ENCODE data around the gene ZNF175. TPM values are rescaled to one million over a fixed set of nuclear protein-coding genes. Genes with fewer than 3 reads are reported as not detected.

Gene ZNF175
- total and polyA plus RNA-seq, 9 of the 15 experiments (the other 6 are each of a cell fraction or from before 2014, with no cell fraction given) = 3.7 to 37.9 (median 14.0) TPM

DNA sequence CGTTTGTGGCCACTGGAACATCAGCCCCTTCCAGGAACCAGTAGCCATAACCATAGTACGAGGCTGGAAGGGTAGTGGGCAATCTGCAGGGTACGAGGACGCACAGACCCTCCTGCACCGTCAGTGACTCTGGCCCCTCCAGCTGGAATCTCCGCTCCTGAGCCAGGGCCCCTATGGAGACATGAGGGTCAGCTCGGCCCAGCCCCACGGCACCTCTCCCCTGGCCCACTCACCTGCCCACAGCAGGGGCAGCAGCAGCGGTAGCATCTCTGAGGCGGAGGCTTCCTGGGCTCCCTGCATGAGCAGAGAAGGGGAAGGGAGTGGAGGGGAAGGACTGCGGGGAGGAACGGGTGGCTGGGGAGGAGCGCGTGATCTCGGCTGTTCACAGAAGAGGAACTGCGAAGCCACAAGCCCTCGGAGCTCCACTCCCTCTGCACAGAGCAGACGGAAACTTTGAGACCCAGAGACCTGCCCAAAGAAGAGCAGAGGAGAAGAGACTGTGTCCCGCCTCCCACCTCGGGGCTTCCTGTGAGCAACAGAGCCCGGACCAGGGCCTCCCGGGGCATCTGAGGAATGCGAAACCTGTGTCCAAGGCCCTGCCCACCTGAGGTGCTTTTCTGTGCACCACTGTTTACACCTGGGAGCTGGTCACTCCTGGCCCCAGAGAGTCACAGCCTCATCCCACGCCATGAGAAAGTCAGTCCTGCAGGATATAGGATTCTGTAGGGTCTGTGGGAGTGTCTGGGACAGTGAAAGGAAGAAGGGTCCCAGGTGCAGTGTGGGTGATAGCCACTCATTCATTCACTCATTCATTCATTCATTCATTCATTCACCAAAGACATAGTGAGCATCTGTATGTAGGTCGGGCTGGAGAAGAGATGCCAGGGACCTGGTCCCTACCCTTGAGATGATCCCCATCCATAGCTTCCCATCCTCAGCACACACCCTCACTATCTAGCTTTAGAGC, 39.5 kb upstream of the ZNF175 start, which contains the start of gene SIGLEC6 (continued):
- TF ChIP-seq, protein P1, sequence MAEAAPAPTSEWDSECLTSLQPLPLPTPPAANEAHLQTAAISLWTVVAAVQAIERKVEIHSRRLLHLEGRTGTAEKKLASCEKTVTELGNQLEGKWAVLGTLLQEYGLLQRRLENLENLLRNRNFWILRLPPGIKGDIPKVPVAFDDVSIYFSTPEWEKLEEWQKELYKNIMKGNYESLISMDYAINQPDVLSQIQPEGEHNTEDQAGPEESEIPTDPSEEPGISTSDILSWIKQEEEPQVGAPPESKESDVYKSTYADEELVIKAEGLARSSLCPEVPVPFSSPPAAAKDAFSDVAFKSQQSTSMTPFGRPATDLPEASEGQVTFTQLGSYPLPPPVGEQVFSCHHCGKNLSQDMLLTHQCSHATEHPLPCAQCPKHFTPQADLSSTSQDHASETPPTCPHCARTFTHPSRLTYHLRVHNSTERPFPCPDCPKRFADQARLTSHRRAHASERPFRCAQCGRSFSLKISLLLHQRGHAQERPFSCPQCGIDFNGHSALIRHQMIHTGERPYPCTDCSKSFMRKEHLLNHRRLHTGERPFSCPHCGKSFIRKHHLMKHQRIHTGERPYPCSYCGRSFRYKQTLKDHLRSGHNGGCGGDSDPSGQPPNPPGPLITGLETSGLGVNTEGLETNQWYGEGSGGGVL (CRISPR knock-in tag; IDR thresholded peaks at IDR 0.05) = no peak
- TF ChIP-seq ATF7 (IDR thresholded peaks at IDR 0.05) (no peak), ZNF282 (CRISPR knock-in tag; IDR thresholded peaks at IDR 0.05) (no peak), CHD2 (IDR thresholded peaks at IDR 0.05; ENCODE audit: low read depth, low read length) (no peak), ILF3 (IDR thresholded peaks at IDR 0.05; ENCODE audit: borderline replicate concordance) (no peak), TBP (optimal IDR thresholded peaks at IDR 0.05; ENCODE audit: low read depth, low read length) (peak; percentile 37), JUND (IDR thresholded peaks at IDR 0.05; ENCODE audit: borderline replicate concordance, low read depth, low read length) (no peak), JUND (tag; IDR thresholded peaks at IDR 0.05; ENCODE audit: borderline replicate concordance, low read depth, low read length) (peak; percentile 49; the same call in 1 of the 3 replicates)
- TF ChIP-seq, protein P2, sequence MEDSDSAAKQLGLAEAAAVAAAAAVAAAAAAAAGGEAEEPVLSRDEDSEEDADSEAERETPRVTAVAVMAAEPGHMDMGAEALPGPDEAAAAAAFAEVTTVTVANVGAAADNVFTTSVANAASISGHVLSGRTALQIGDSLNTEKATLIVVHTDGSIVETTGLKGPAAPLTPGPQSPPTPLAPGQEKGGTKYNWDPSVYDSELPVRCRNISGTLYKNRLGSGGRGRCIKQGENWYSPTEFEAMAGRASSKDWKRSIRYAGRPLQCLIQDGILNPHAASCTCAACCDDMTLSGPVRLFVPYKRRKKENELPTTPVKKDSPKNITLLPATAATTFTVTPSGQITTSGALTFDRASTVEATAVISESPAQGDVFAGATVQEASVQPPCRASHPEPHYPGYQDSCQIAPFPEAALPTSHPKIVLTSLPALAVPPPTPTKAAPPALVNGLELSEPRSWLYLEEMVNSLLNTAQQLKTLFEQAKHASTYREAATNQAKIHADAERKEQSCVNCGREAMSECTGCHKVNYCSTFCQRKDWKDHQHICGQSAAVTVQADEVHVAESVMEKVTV (CRISPR knock-in tag; IDR thresholded peaks at IDR 0.05) = no peak
- TF ChIP-seq, protein P3, sequence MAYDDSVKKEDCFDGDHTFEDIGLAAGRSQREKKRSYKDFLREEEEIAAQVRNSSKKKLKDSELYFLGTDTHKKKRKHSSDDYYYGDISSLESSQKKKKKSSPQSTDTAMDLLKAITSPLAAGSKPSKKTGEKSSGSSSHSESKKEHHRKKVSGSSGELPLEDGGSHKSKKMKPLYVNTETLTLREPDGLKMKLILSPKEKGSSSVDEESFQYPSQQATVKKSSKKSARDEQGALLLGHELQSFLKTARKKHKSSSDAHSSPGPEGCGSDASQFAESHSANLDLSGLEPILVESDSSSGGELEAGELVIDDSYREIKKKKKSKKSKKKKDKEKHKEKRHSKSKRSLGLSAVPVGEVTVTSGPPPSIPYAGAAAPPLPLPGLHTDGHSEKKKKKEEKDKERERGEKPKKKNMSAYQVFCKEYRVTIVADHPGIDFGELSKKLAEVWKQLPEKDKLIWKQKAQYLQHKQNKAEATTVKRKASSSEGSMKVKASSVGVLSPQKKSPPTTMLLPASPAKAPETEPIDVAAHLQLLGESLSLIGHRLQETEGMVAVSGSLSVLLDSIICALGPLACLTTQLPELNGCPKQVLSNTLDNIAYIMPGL (CRISPR knock-in tag; IDR thresholded peaks at IDR 0.05) = no peak
- TF ChIP-seq, protein P4, sequence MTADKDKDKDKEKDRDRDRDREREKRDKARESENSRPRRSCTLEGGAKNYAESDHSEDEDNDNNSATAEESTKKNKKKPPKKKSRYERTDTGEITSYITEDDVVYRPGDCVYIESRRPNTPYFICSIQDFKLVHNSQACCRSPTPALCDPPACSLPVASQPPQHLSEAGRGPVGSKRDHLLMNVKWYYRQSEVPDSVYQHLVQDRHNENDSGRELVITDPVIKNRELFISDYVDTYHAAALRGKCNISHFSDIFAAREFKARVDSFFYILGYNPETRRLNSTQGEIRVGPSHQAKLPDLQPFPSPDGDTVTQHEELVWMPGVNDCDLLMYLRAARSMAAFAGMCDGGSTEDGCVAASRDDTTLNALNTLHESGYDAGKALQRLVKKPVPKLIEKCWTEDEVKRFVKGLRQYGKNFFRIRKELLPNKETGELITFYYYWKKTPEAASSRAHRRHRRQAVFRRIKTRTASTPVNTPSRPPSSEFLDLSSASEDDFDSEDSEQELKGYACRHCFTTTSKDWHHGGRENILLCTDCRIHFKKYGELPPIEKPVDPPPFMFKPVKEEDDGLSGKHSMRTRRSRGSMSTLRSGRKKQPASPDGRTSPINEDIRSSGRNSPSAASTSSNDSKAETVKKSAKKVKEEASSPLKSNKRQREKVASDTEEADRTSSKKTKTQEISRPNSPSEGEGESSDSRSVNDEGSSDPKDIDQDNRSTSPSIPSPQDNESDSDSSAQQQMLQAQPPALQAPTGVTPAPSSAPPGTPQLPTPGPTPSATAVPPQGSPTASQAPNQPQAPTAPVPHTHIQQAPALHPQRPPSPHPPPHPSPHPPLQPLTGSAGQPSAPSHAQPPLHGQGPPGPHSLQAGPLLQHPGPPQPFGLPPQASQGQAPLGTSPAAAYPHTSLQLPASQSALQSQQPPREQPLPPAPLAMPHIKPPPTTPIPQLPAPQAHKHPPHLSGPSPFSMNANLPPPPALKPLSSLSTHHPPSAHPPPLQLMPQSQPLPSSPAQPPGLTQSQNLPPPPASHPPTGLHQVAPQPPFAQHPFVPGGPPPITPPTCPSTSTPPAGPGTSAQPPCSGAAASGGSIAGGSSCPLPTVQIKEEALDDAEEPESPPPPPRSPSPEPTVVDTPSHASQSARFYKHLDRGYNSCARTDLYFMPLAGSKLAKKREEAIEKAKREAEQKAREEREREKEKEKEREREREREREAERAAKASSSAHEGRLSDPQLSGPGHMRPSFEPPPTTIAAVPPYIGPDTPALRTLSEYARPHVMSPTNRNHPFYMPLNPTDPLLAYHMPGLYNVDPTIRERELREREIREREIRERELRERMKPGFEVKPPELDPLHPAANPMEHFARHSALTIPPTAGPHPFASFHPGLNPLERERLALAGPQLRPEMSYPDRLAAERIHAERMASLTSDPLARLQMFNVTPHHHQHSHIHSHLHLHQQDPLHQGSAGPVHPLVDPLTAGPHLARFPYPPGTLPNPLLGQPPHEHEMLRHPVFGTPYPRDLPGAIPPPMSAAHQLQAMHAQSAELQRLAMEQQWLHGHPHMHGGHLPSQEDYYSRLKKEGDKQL (CRISPR knock-in tag; IDR thresholded peaks at IDR 0.05; ENCODE audit: borderline replicate concordance) = no peak

All from K562 (cell line).